GM19023 (cell line): ENCODE results near the gene CAPRIN1.

Experiments used
- ATAC-seq: cut with Tn5 transposase; IDR thresholded peaks from one replicate; pipeline ENCODE4 v1.9.1; 2021; ENCODE audit warnings: mild to moderate bottlenecking, moderate library complexity; ENCODE audit not compliant: unreplicated experiment

Gene CAPRIN1

DNA sequence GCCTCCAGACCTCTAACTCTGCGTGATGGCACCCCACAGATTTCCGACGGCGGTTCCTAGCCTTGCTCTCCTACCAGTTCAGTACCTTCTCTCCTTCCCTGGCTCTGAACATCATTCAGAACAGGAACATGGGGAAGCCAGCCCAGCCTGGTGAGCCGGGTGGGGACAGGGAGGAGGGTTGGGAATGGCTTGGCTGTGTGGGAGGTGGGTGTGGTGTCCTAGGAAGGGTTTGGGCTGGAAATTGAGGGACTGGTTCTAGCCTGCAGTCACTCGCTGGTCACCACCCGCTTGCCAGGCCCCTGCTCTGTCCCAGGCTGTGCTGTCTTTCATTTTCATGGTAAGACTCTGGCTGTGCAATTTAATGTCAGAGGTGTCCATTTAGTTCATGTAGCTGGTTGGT is 87.8 kb downstream of the CAPRIN1 start:
- ATAC-seq, result no peak

- ATAC-seq, result no peak
Measured at GRCh38 chr11:34140149-34140548, 88.6 kb downstream of the CAPRIN1 start.

DNA sequence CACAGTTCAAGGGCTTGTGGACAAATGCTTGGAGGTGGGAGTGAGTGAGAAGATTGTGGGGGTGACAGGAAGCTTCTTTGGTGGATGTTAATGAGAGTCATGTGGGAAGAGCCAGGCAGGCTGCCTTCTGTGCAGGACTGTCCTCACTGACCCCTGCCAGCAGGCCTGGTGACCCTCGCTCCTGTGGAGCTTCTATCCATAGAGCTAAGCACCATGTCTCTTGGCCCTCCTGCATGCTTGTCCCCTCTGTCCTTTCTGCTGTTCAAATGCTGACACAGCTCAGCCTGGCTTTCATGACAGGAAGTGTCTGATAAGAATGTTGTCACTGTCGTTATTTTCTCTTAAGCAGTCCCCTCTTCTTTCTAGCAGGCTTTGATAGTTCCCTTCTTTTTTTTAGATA is 91.5 kb downstream of the CAPRIN1 start:
- ATAC-seq, result no peak

GRCh38 chr11:34145073-34145472 is 93.5 kb downstream of the CAPRIN1 start:
- no peak for ATAC-seq

- no peak for ATAC-seq
Measured at GRCh38 chr11:34145847-34146381, 94.4 kb downstream of the CAPRIN1 start.

DNA sequence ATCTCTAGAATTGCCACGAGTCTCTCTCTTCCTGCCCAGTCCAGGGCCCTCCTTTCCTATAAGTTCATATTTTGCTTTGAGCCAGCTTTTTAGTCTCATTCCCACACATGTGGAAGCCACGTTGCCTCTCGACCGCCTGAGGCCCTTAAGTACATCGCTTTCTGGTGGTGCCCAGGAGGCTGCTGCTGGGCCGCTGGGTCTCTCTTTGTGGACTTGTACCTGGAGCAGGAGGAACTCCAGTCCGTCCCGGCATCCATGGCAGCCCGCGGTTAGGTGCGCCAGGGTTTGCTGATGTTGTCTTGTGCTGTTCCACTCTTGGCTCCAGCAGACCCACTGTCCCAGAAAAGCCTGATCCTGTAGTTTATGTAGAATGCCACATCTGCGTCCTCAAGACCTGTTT is 94.9 kb downstream of the CAPRIN1 start:
- ATAC-seq, result no peak

GRCh38 chr11:34146866-34147265 is 95.3 kb downstream of the CAPRIN1 start:
- no peak for ATAC-seq

GRCh38 chr11:34147581-34147980 is 96.0 kb downstream of the CAPRIN1 start:
- no peak for ATAC-seq

DNA sequence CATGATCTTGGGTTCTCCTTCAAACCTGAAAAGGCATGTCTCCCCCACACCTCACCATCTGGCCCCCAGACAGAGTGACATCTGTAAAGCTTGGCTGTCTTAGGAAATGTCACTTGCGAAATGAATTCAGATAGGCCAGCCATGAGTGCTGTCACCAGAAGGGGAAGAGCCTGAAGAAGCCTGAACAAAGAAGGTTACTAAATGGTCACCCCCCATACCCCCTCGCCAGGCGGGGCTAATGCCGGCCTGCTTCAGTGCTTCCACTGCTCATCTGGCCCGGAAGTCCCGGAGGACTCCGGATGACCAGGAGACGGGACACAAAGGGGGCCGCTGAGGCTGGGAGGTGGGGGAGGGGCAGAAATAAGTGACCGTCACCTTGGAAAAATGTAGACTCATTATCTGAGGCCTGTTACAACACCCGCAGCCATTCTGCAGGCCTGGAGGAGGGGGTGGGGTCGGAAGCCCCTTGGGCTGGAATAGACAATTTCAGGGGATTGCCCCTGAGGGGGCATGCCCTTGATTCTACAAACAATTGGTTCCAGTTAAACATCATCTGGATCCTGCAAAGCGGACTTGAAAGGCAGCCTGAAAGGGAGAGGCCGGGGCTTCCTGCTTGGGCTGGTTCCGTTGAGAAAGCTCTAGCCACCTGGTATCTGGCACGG is 97.1 kb downstream of the CAPRIN1 start:
- no peak for ATAC-seq

DNA sequence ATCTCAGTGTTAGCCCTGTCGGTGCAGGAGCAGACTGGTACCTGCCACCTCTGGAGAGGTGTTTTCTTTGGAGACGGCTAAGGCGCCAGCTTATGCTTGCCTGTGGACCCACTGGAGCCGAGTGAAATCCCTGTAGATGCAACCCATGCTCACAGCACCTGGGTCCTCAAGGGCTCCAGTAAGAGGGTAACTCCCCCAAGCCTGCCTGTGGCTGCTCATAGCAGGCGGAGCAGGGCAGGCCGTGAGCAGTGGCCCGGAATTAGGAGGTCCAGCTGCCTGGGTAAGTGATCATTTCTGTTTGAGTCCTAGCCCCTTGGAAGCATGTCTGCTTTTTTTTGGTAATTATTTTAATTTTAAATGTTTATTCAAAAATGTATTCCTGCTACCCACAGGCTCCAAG is 97.7 kb downstream of the CAPRIN1 start:
- no peak for ATAC-seq

DNA sequence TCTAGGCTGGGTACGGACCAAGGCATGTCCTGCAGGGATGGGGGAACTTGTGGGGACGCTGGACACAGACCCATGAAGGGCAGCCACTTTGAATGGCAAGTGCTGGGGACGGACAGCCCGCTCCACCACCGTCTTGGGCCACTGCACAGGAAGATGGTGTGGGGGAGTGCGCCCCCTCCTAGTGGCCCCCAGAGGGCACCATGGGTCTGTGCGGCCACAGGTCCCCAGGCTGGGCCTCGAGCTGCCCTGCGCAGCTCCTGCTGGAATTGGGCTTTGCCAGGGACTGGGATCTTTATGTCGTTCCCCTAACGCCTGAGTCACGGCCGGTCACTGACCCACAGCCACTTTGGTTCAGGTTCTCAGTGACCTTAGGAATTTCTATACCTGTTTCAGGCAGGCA is 98.3 kb downstream of the CAPRIN1 start:
- ATAC-seq, result no peak

GRCh38 chr11:34150494-34151151 is 99.1 kb downstream of the CAPRIN1 start:
- no peak for ATAC-seq
